ENCODE data around the gene TNN.

Gene TNN

DNA sequence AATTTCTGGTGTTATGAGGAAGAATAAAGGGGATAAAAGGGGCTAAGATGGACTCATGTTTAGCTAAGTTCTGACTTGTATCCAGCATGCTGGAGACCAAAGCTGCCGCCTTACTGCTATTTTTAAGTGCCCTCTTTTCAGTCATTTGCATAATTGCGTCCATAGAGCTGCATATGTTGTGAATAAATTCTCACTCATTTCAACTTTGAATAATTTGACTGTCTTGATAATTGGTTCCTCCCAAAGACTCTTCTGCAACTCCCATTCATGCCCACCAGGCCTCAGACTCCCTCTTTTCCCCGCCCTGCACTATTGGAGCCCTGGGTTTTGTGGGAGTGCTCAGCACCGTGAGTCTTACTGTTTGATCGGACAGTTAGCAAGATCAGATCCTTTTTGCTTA, 79.9 kb downstream of the TNN start:
- no peak for DNase-seq (ENCODE audit: low read depth)

DNA sequence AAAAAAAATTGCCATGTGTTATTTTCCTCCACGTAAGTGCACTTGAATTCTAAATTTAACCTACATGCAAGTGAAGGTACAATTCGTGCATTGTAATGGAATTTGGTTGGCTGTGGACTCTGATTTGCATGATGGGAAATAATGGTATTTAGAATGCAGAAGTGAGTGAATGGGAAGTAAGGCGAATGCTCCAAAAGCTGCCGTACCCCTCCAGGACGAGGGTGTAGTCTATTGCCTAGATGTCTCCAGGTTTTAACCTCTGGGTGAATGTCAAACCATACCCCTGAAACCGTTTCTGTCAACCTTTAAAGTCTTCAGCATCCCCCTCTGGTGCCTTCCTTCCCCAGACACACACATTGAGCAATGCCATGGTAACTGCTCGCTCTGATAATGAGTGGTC, 80.4 kb downstream of the TNN start:
- no peak for DNase-seq (ENCODE audit: low read depth)

DNA sequence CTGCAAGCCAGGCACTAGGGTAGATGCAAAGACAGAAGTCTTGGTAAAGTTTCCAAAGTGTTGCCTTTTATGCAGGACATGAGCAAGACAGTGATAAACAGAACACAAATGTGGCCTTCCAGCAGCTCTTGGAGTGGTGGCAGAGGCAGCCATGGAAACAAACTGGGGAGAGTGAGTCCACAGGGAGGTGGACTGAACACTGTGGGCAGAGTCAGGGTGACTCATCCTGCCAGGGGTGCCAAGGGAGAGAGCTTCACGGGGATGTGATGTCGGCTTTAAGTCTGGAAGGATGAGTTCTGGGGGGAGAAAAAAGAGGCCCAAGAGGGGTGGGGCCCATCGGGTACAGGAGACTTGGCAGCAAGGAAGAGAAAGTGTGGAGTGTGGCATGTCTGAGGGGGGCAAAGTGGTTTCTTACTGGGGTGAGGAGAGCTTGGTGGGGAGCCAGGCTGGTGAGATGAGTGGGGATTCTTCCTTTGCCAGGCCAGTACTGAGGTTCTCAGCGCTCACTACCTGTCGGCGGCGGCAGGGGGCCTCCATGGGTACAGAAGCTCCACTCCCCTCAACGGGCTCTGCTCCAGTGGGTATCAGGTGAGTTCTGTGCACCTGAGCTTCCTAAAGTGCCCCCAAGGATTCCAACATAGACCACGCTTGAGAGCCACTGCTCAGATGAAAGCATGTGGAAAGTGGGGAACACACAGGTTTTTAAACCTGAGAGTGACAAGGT, 83.1 kb downstream of the TNN start:
- DNase-seq (ENCODE audit: low read depth) = no peak

DNA sequence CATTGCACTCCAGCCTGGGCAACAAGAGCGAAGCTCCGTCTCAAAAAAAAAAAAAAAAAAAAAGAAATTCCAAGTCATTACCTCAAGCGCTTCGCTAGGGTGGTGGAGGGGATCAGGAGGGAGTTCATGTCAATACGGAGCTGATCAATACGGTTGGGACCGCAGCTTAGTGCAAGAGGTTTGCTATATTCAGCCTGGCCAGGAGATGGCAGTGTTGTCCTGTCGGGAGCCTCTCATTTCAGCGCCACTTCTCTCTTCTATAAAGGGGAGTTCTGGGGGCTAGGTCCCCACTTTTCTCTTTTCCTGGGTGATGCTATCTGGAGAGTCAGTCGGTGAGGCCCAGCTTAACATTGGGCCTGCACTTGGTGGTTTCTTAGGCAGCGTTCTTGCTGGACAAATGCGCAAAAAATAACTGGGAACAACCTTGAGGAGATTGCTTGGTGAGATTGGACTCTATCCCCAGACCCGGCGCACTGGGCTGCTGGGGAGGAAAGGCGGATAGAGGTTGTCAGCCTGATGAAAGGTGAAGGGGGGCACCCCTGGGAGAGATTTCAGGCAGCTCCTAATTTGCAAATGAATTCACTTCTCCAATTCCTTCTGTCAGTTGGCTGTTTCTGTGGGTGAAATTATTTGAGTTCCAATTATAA, 84.5 kb downstream of the TNN start:
- DNase-seq (ENCODE audit: low read depth) = peak; percentile 57

DNA sequence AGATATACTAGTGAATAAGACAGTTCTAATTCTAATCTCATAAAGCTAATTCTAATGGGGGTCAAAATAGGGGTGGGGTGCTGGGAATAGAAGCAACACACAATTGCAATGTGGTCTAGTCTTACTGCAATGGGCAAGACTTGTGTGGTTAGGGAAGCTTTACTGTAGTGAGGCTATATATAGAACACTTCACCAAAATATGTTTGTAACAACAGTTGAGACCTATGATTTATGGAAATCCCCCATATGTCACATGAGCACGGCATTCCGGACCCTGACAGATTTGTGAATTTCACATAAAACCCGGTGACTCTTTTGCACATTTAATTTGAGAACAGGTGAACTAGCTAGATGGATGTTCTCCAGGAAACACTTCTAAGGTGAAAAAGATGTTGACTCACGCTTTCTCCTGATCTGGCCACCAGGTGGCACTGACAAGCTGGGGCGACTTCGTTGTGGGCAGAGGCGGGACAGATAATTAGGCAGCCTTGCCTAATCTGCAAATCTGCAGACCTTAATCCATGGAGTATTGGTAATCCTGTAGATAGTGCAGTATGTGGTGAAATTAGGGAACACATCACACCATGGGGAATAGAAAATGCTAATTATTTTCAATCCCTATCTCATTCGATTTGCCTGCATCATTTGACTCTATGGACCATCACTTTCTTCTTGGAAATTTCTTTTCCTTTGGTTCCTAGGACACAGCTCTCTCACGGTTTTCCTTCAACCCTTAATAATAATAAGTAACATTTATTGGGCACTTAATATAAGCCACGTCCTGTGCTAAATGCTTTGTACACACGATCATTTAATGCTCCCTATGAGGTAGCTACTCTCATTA, 87.2 kb downstream of the TNN start:
- peak; percentile 70 for DNase-seq (ENCODE audit: low read depth)

DNA sequence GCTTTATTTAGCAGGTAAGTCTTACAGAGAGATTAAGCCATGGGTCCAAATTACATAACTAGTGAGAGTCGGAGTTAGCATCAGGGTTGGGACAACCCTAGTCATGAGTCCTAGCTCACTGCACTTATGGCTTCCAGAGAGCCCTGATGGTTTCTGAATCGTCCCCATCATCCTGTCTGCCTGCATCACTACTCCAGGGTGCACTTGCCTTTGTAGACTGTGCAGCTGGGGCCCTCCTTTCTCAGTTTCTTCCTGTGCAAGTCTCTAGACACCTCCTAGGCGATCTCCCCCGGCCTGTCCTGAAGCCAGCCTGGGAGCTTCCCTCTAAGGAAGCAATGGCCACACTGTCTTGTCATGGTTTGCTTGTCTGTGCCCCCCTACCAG, 87.8 kb downstream of the TNN start:
- no peak for DNase-seq (ENCODE audit: low read depth)

DNA sequence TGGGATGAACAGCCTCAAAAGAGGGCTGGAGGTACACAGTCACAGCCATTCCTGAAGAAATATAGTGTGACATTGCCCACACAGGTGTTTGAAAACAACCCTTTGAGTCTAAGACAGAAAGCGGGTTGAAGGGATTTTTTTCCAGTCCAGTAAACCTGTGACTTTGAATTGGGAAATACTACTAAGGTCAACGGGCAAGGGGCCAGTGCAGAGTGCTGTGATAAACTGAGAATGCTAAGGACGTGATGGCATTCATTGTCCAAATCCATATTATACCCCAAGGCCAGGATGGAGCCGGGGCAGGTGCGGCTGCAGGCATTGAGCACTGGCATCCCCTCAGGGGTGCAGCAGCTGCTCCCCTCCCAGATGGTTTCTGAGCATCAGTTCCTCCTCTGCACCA, 88.3 kb downstream of the TNN start:
- no peak for DNase-seq (ENCODE audit: low read depth)

DNA sequence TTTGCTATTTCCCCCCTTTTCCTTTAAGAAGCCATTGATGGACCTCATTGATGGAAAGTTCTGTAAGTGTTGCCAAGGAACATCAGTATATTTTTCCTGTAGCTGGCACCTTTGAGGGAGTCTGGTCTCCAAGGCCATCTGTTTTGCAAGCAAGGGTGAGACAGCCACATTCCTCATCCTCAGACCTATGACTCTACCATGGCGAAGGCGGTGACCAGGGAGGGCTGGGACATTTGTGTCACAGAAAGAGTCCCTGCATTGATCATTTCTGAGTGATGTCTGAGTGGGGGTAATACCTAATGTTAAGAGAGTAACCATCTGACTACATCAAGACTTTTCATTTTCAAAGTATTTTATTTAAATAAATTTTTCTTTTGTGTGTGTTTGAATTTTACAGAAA, 89.6 kb downstream of the TNN start:
- DNase-seq (ENCODE audit: low read depth) = no peak

DNA sequence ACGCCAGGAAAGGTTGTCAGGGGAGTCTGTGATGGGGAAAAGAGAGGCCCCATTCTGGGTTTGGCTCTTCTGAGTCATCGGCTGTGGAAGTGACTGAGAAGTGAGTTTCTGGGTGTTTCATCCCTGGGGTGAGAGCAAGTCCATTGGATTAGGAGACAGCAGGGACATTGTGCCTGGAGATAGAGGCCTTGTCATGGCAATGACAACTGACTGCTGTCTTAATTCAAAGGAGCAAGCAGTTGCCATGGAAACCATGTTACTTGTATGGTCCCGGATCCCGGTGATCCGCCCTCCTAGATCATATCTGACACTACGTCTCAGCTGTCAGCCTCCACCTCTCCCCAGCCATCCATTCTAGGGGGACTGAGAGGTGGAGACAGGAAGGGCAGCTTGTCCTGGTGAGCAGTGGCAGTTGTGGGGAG, 90.5 kb downstream of the TNN start:
- DNase-seq (ENCODE audit: low read depth) = no peak

DNA sequence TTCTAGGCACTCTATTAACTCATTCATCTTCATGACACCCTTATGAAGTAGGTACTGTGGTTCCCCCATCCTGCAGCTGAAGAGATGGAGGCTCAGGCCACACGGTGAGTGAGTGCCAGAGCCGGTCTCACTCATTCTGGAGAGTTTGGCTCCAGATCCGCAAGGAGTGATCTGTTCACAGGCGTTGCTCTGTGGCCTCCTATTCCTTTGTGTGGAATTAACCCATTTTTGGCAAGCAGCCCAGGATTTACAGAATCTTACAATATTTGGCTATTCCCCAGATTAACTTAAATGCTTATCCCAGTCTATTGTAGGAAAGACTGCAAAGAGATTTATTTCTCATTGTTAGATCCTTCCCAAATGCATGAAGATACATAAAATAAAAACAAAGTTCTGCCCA, 95.3 kb downstream of the TNN start:
- no peak for DNase-seq (ENCODE audit: low read depth)

DNA sequence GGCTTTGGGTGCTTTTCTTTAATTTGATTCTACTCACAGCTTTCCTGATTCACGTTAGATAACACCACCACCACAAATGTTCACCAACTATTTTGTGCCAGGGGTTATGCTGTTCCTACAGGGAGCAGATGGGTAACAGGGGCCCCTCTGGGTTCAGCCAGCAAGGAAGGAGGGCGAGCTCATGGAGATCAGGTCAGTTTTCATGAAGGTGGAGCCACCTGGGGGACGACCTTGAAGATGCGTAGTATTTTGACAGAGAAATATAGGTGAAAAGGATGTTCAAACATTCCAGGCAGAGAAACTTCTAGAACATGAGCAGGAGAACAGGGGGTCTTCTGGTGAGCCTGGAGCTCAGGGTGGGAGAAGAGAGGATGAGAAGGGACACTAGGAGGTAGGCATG, 96.1 kb downstream of the TNN start:
- no peak for DNase-seq (ENCODE audit: low read depth)

DNA sequence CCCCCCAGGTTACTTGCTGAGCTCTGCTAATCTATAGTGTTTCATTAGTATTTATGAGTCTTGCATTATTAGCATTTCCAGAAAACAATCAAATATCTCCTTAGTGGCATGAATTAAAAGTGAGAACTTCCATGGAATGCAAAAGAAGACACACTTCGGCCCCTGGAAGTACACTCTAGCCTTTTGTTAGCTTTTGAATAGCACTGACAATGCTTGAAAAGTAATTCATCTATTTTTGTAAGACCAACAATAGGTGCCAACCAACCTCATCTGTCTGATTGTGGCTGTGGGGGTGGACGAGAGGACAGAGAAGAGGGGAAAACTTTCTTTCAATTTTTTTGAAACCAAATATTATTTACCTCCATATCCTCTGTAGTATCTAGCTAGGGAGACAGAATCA, 97.1 kb downstream of the TNN start:
- no peak for DNase-seq (ENCODE audit: low read depth)

DNA sequence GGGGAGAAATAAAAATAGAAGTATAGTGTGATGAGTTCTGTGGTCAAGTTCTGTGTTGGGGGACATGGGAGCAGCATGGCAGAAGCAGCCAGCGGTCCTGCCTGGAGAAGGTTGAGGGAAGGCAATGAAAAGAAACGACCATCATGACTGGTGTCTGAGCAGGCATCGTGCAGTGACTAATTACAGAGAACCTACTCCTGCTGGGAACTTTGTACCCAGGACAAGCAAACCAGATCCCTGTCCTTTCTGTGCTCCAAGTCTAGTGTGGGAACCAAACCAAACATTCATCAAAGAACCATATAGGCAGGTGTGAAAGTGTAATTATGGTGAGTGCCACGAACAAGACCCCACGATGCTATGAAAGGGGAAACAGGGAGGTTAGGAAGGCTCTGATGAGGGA, 99.1 kb downstream of the TNN start:
- no peak for DNase-seq (ENCODE audit: low read depth)

DNA sequence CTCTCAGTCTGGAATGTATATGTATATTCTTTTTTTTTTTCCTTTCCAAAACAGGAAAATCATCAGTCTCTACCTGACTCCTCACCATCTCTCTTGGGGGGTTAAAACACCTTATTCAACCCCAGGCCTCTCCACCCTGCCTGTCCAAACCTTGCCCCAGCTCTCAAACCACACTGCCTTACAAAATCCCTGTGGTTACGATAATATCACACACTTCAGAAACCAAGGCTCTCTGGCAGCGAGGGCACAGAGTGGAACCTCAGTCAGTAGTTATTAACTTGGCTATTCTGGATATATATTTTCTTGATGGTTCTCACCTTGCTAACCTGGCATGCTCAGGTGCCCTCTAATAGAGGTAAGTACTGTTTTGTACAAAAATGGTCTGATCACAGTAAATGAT, 100.2 kb downstream of the TNN start:
- DNase-seq (ENCODE audit: low read depth) = no peak

DNA sequence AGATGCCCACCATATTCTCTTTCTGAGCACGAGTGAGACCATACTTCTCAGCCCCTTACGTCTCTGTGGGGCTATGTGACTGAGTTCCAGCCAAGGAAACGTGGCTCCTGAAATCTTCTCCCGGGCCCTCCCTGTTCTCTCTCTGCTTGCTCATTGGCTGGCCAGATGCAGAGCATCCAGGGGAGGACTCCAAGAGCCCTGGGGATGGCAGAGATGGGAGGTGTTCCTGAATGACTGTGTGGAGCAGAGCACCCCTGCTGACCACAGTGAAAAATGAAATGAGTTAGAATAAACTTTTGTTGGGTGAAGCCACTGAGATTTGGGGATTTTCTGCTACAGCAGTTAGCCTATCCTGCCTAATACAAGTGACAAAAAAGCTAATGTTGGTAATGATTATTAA, 101.1 kb downstream of the TNN start:
- DNase-seq (ENCODE audit: low read depth) = no peak

DNA sequence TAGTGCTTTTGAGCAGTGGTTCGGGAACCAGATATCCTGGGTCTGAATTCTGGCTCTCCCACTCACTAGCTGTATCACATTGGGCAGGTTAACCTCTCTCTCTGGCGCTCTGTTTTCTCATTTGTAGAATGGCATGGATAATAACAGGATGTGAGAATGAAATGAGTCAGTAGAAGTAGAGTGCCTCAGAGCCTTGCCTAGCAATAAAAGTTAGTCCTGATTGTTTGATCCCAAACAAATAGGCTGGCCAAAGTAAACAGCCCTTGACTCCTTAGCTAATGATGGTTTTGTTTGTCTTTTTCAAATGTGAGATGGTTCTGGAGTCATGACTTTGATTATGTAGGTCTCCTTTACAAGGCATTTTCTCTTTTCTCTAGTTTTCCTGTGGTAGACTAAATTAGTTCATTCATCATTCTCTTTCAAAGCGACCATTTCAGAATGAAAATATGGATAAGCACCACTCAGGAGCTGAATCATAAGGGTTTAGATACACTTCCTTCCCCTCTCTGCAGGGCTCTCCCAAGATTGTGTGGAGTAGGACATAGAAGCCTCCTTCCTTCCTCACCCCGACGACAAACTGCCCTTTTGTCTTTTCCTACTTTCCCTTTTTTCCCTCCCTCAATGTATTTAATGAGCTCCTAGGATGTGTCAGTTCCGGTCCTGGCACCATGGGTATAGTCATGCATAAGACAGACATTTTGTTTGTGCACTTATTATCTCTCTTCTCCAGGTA, 101.8 kb downstream of the TNN start:
- no peak for DNase-seq (ENCODE audit: low read depth)

DNA sequence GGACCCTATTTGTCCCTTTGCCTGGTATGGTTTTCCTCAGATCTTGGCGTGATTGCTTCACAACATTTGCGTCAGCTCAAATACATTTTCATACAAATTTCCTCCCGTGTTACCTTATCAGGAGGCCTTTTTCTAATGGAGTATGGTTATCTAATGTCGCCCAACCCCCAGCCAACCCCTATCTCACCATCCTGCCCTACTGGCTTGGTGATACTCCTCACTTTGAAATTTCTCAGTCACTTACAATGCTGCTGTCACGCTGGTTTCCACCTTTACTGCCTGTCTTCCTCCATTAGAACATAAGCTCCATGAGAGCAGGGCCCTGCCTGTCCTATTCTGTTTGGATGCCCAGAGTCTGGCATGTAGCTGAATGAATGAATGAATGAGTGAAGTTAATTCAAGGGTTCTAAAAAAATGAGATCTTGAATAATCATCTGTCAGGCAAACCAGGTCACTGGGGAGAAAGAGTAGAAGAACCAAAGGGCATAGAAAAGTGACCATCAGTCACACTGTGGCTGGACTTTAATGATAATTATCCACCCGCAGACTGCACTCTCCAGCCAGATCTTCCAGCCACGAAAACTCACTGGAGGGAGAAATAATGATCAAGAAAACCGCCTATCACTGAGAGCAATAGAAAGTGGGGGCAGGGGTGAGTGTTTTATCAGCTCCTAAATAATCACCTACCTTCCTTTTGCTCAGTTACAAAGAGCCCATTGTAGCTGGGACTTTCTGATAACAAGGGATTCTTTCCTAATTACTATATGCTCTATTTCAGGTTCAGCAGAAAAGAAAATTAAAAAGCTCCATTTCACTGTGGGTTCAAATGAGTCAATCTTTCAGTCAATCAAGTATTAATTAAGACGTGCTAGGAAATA, 103.6 kb downstream of the TNN start:
- DNase-seq (ENCODE audit: low read depth) = no peak

DNA sequence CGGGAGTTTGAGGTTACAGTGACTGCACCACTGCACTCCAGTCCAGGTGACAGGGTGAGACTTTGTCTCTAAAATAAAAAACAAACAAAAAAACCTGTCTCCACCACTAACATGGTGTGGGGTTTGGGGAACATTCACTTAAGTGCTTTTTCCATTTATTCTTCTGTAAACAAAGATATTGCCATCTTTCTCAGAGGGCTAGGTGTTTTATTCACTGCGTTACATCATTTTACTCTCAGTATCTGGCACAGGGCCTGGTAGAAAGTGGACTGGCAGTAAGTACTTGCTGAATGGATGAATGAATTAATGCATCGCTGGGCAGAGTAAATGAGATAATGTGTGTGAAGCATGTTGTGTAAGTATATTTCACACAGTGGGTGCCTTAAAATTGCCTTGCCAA, 104.9 kb downstream of the TNN start:
- DNase-seq (ENCODE audit: low read depth) = no peak

DNA sequence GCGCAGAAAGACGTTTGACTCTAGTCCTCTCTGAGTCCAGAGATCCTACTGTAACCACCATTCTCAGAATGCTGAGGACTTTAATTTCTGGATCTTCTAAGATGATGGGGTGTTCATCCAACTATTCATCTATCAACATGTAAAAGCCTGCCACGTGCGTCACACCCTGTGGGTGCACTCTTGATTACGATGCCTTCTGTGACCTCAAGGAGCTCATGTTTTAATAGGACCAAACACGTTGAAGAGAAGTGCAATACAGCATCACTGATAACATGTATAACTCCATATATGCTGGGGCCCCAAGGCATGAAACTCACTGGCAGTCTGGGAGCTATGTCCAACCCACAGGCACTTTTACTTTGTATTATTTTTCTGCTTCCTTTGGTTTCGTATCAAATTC, 105.9 kb downstream of the TNN start:
- DNase-seq (ENCODE audit: low read depth) = no peak

DNA sequence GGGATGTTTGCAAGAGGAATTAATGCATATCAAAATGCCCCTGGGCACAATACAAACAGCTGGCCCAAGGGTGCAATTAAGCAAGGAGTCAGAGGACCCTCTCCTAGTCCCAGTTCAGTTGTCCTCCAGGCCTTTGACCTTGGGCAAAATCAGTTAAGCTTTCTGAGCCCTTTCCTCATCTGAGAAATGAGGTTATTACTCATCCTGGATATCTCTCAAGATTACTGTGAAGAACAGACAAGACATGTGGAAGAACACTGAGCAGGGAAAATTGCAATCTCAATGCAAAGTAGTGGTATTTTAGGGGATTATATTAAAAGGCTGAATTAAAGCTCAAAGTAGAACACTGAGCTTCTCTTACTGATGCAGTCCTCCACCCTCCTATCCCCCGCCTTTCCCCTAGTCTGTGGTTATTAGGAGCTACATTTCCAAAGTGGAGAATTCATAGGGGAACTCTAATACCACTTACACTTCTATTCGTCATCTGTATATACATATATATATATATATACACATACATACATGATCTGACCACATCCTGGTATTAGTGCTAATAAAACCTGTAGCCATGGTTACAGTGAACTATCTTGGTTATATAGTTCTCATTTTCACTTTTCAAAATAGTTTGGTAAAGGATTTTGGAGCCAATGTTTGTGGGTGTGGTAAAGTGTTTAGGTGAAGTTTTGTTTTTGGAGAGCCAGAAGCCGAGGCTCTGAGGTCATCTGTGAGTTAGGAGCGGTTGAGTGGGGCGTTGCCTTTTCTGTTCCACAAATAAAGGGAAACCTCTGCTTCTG, 106.9 kb downstream of the TNN start:
- DNase-seq (ENCODE audit: low read depth) = no peak

DNA sequence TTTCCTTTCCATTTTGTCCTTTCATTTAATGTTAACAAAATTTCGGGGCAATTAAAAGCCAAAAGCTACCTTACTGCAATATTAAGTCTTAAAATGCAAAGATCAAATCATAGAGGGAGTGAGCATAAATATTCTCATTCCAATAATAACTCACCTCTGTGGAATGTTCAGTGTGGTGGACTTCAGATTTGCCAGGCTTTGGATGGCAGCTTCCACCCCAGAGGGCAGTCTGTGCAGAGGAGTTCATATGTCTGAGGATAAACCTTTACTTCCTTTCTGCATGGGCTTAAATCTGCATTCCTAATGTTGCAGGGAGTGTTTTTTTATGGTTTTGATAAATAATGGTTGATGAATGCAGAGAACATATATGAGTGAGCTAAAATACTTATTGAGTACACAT, 108.6 kb downstream of the TNN start:
- no peak for DNase-seq (ENCODE audit: low read depth)
